Measurements from ENCODE around the gene SREBF1. TPM values are rescaled to one million over a fixed set of nuclear protein-coding genes. Genes with fewer than 3 reads are reported as not detected.

SREBF1 gene
- polyA plus RNA-seq, 1 of the 3 experiments (the other 2 are of a cell fraction) = 20.4 TPM

DNA sequence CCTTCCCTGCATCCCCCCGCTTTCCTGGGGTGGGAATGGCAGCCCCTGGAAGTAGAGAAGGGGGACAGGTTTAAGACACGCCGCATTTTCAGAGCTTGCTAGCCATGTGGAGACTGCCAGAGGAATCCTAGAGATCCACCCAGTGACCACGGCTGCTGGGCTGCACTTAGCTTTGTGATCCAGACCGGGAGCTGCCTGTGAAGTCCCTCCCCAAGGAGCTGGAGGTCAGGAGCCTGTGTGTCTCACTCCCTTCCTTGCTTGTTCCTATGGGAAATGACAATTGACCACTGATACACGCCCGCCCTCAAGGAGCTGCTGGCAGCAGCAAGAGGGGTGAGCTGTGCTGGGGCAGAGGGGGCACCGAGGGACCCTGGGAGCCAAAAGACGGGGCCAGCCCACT, 73.7 kb downstream of the SREBF1 start:
- ChIA-PET CTCF (interaction anchor here (1.1 to 1.3 kb wide), 3 partner anchors 48 to 82 kb away, joined by 3 to 5 read pairs (median 4); partner anchors contain the start of gene RAI1), POLR2A (interaction anchor here (0.8 kb wide), 1 partner anchor 171 kb away, joined by 3 read pairs; no protein-coding TSS in a partner anchor)
- Histone ChIP-seq H3K4me3 (ENCODE audit: low read depth in 2 of 2, low read length in 1 of 2) (no peak overlapping the region), H3K27ac (ENCODE audit: low read depth in 2 of 2, low read length in 1 of 2) (no peak overlapping the region; a peak in 1 of 4 replicates), H3K9me2 (no peaks in the 10 kb centered on the region), H3K79me2 (ENCODE audit: insufficient read depth) (peaks cover 32% of the 10 kb centered on the region; the same call in 1 of the 2 replicates), H3K27me3 (ENCODE audit: insufficient read depth) (no peaks in the 10 kb centered on the region), H3K4me2 (no peak overlapping the region), H3K4me1 (ENCODE audit: control insufficient read depth in 1 of 2, insufficient read depth in 2 of 2, low read depth in 1 of 2, low read length in 1 of 2) (peaks cover 14 to 53% of the 10 kb centered on the region in 2 experiments; a peak in 2 of 4 replicates), H3K36me3 (replicated peaks in 1 of 2; ENCODE audit: control insufficient read depth in 1 of 2, insufficient read depth in 2 of 2, low read length in 1 of 2) (peaks cover 0 to 2% of the 10 kb centered on the region in 2 experiments), H4K20me1 (ENCODE audit: insufficient read depth) (peaks cover 70% of the 10 kb centered on the region), H3K9me3 (no peaks in the 10 kb centered on the region), H3F3A (replicated peaks; ENCODE audit: insufficient read depth) (no peaks in the 10 kb centered on the region), H3K9ac (no peak overlapping the region), H2AFZ (ENCODE audit: low read depth) (no peak overlapping the region)
- no peak for TF ChIP-seq FOXJ3 (CRISPR knock-in tag; IDR thresholded peaks at IDR 0.05)
- TF ChIP-seq RAD21 (IDR thresholded peaks at IDR 0.05; ENCODE audit: low read length) = no peak
- 94% methylated on average over 9 of the region's 9 CpGs for WGBS (ENCODE audit: low lambda C conversion rate)
- DNase-seq = no peak

DNA sequence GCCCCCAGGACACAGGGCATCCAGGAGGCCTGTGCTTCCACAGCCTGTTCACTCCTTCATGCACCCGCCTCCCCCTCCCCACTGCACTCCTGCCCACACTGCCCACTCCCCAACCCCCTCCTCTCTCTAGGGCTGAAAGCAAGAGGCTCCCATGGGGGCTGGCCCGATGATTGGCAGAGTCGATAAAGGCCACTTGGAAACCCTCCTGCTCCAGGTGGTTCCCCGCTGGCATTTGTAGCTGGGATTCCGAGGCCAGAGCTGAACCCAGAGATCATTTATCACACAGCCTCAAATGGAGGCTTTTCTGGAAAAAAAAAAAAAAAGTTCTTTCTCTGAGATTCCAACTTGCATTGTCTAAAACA, 74.1 kb downstream of the SREBF1 start:
- H3K9me3 ChIP-seq = no peaks in the 10 kb centered on the region
- H3K4me3 ChIP-seq (ENCODE audit: low read depth in 2 of 2, low read length in 1 of 2) = no peak overlapping the region
- ChIA-PET POLR2A (interaction anchor here (0.8 kb wide), 1 partner anchor 171 kb away, joined by 3 read pairs; no protein-coding TSS in a partner anchor), CTCF (interaction anchor here (1.1 to 1.3 kb wide), 3 partner anchors 49 to 82 kb away, joined by 3 to 5 read pairs (median 4); partner anchors contain the start of gene RAI1)
- 92% methylated on average over 5 of the region's 5 CpGs for WGBS (ENCODE audit: low lambda C conversion rate)
- DNase-seq = no peak
- peaks cover 14 to 52% of the 10 kb centered on the region in 2 experiments; a peak in 2 of 4 replicates for H3K4me1 ChIP-seq (ENCODE audit: control insufficient read depth in 1 of 2, insufficient read depth in 2 of 2, low read depth in 1 of 2, low read length in 1 of 2)
- H3K27ac ChIP-seq (ENCODE audit: low read depth in 2 of 2, low read length in 1 of 2) = no peak overlapping the region; a peak in 1 of 4 replicates
- H4K20me1 ChIP-seq (ENCODE audit: insufficient read depth) = peaks cover 68% of the 10 kb centered on the region
- no peaks in the 10 kb centered on the region for H3F3A ChIP-seq (replicated peaks; ENCODE audit: insufficient read depth)
- TF ChIP-seq TCF12 (IDR thresholded peaks at IDR 0.05) (no peak), EP300 (IDR thresholded peaks at IDR 0.05; ENCODE audit: borderline replicate concordance in 1 of 2, low read depth in 1 of 2, low read length in 1 of 2) (no peak), ELF1 (IDR thresholded peaks at IDR 0.05) (no peak), GABPA (IDR thresholded peaks at IDR 0.05; ENCODE audit: low read depth) (no peak), FOSL2 (IDR thresholded peaks at IDR 0.05; ENCODE audit: borderline replicate concordance, low read depth) (no peak), MEF2A (IDR thresholded peaks at IDR 0.05; ENCODE audit: borderline replicate concordance, low read depth) (no peak), CHD2 (IDR thresholded peaks at IDR 0.05; ENCODE audit: low read length, partially characterized antibody) (no peak), TAF1 (IDR thresholded peaks at IDR 0.05; ENCODE audit: borderline replicate concordance, low read depth, low read length) (no peak), YY1 (IDR thresholded peaks at IDR 0.05; ENCODE audit: low read depth) (no peak), SMC3 (IDR thresholded peaks at IDR 0.05; ENCODE audit: low read depth, low read length) (no peak), RXRA (IDR thresholded peaks at IDR 0.05; ENCODE audit: borderline replicate concordance, low read depth) (no peak), FOXM1 (IDR thresholded peaks at IDR 0.05; ENCODE audit: low read depth) (no peak), RAD21 (IDR thresholded peaks at IDR 0.05; ENCODE audit: low read length) (no peak)
- TF ChIP-seq, protein P1, sequence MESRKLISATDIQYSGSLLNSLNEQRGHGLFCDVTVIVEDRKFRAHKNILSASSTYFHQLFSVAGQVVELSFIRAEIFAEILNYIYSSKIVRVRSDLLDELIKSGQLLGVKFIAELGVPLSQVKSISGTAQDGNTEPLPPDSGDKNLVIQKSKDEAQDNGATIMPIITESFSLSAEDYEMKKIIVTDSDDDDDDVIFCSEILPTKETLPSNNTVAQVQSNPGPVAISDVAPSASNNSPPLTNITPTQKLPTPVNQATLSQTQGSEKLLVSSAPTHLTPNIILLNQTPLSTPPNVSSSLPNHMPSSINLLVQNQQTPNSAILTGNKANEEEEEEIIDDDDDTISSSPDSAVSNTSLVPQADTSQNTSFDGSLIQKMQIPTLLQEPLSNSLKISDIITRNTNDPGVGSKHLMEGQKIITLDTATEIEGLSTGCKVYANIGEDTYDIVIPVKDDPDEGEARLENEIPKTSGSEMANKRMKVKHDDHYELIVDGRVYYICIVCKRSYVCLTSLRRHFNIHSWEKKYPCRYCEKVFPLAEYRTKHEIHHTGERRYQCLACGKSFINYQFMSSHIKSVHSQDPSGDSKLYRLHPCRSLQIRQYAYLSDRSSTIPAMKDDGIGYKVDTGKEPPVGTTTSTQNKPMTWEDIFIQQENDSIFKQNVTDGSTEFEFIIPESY (IDR thresholded peaks at IDR 0.05; ENCODE audit: borderline replicate concordance, low read depth) = no peak
- TF ChIP-seq, protein P2, sequence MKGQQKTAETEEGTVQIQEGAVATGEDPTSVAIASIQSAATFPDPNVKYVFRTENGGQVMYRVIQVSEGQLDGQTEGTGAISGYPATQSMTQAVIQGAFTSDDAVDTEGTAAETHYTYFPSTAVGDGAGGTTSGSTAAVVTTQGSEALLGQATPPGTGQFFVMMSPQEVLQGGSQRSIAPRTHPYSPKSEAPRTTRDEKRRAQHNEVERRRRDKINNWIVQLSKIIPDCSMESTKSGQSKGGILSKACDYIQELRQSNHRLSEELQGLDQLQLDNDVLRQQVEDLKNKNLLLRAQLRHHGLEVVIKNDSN (IDR thresholded peaks at IDR 0.05; ENCODE audit: borderline replicate concordance, low read depth) = no peak
- TF ChIP-seq, protein P3, sequence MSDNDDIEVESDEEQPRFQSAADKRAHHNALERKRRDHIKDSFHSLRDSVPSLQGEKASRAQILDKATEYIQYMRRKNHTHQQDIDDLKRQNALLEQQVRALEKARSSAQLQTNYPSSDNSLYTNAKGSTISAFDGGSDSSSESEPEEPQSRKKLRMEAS (IDR thresholded peaks at IDR 0.05; ENCODE audit: low read depth) = no peak
- TF ChIP-seq, protein P4, sequence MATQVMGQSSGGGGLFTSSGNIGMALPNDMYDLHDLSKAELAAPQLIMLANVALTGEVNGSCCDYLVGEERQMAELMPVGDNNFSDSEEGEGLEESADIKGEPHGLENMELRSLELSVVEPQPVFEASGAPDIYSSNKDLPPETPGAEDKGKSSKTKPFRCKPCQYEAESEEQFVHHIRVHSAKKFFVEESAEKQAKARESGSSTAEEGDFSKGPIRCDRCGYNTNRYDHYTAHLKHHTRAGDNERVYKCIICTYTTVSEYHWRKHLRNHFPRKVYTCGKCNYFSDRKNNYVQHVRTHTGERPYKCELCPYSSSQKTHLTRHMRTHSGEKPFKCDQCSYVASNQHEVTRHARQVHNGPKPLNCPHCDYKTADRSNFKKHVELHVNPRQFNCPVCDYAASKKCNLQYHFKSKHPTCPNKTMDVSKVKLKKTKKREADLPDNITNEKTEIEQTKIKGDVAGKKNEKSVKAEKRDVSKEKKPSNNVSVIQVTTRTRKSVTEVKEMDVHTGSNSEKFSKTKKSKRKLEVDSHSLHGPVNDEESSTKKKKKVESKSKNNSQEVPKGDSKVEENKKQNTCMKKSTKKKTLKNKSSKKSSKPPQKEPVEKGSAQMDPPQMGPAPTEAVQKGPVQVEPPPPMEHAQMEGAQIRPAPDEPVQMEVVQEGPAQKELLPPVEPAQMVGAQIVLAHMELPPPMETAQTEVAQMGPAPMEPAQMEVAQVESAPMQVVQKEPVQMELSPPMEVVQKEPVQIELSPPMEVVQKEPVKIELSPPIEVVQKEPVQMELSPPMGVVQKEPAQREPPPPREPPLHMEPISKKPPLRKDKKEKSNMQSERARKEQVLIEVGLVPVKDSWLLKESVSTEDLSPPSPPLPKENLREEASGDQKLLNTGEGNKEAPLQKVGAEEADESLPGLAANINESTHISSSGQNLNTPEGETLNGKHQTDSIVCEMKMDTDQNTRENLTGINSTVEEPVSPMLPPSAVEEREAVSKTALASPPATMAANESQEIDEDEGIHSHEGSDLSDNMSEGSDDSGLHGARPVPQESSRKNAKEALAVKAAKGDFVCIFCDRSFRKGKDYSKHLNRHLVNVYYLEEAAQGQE (IDR thresholded peaks at IDR 0.05; ENCODE audit: low read depth, low read length) = no peak
- TF ChIP-seq, protein P5, sequence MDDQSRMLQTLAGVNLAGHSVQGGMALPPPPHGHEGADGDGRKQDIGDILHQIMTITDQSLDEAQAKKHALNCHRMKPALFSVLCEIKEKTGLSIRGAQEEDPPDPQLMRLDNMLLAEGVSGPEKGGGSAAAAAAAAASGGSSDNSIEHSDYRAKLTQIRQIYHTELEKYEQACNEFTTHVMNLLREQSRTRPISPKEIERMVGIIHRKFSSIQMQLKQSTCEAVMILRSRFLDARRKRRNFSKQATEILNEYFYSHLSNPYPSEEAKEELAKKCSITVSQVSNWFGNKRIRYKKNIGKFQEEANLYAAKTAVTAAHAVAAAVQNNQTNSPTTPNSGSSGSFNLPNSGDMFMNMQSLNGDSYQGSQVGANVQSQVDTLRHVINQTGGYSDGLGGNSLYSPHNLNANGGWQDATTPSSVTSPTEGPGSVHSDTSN (IDR thresholded peaks at IDR 0.05) = no peak
- no peak overlapping the region for H3K4me2 ChIP-seq
- H3K9ac ChIP-seq = no peak overlapping the region
- peaks cover 31% of the 10 kb centered on the region; the same call in 1 of the 2 replicates for H3K79me2 ChIP-seq (ENCODE audit: insufficient read depth)
- no peak overlapping the region for H2AFZ ChIP-seq (ENCODE audit: low read depth)
- no peaks in the 10 kb centered on the region for H3K27me3 ChIP-seq (ENCODE audit: insufficient read depth)
- no peaks in the 10 kb centered on the region for H3K9me2 ChIP-seq
- H3K36me3 ChIP-seq (replicated peaks in 1 of 2; ENCODE audit: control insufficient read depth in 1 of 2, insufficient read depth in 2 of 2, low read length in 1 of 2) = peaks cover 0 to 2% of the 10 kb centered on the region in 2 experiments
